Effector memory CD4-positive, alpha-beta T cell (primary cell): ENCODE data around the gene TLK1.
"Not testable (repeated sequence)": the region's sequence is repeated elsewhere in the genome, so short reads cannot be mapped to it uniquely, and the experiment has no call there.

Experiments
- DNase-seq, 3 donors: peaks; one replicate each; pipeline ENCODE4 v3.0.0-alpha.2; 2020
- H3K27ac ChIP-seq: 2 replicates; pipeline ENCODE4 v1.7.0; 2013; ENCODE audit warnings: mild to moderate bottlenecking, low read length, moderate library complexity; ENCODE audit not compliant: insufficient read depth, poor library complexity, severe bottlenecking
- H3K27me3 ChIP-seq: replicated peaks from 2 replicates; pipeline ENCODE4 v1.7.0; 2013; ENCODE audit warnings: mild to moderate bottlenecking, low read length; ENCODE audit not compliant: insufficient read depth, control insufficient read depth, poor library complexity, severe bottlenecking
- H3K36me3 ChIP-seq: 2 replicates; pipeline ENCODE4 v1.7.0; 2013; ENCODE audit warnings: mild to moderate bottlenecking, low read length, moderate library complexity; ENCODE audit not compliant: control insufficient read depth, insufficient read depth
- H3K4me1 ChIP-seq: 2 replicates; pipeline ENCODE4 v1.7.0; 2013; ENCODE audit warnings: low read length, mild to moderate bottlenecking; ENCODE audit not compliant: control insufficient read depth, insufficient read depth, poor library complexity, severe bottlenecking
- H3K4me3 ChIP-seq: 2 replicates; pipeline ENCODE4 v1.7.0; 2013; ENCODE audit warnings: low read length, low read depth, mild to moderate bottlenecking; ENCODE audit not compliant: insufficient read depth, poor library complexity, severe bottlenecking
- H3K9me3 ChIP-seq: 2 replicates; pipeline ENCODE4 v1.7.0; 2013; ENCODE audit warnings: mild to moderate bottlenecking, low read length, moderate library complexity; ENCODE audit not compliant: control insufficient read depth

The TLK1 gene

GRCh38 chr2:171169839-171170238 is 9.1 kb upstream of the TLK1 start:
- no peaks in the 10 kb centered on the region for H3K27me3 ChIP-seq
- DNase-seq: no peak
- no peaks in the 10 kb centered on the region for H3K36me3 ChIP-seq
- H3K4me3 ChIP-seq: no peak overlapping the region
- H3K4me1 ChIP-seq: no peaks in the 10 kb centered on the region
- no peaks in the 10 kb centered on the region for H3K9me3 ChIP-seq
- no peak overlapping the region for H3K27ac ChIP-seq

- Histone ChIP-seq H3K36me3 (no peaks in the 10 kb centered on the region), H3K4me3 (no peak overlapping the region), H3K27me3 (no peaks in the 10 kb centered on the region), H3K4me1 (peaks cover under 1% of the 10 kb centered on the region), H3K9me3 (no peaks in the 10 kb centered on the region), H3K27ac (no peak overlapping the region)
- DNase-seq: no peak
These were observed 8.6 kb upstream of the TLK1 start for GRCh38 chr2:171169333-171169732.

GRCh38 chr2:171167352-171167997 is 6.8 kb upstream of the TLK1 start:
- Histone ChIP-seq H3K4me3 (no peak overlapping the region), H3K36me3 (no peaks in the 10 kb centered on the region), H3K27me3 (no peaks in the 10 kb centered on the region), H3K4me1 (peaks cover 19% of the 10 kb centered on the region), H3K9me3 (no peaks in the 10 kb centered on the region), H3K27ac (no peak overlapping the region)
- no peak for DNase-seq

- Histone ChIP-seq H3K27me3 (no peaks in the 10 kb centered on the region), H3K4me3 (no peak overlapping the region), H3K9me3 (no peaks in the 10 kb centered on the region), H3K36me3 (no peaks in the 10 kb centered on the region), H3K27ac (no peak overlapping the region), H3K4me1 (peaks cover 27% of the 10 kb centered on the region)
- DNase-seq: no peak
These were observed 5.8 kb upstream of the TLK1 start for GRCh38 chr2:171166328-171166983.

- peaks cover 28% of the 10 kb centered on the region for H3K4me1 ChIP-seq
- no peaks in the 10 kb centered on the region for H3K36me3 ChIP-seq
These were observed 5.3 kb upstream of the TLK1 start for GRCh38 chr2:171165967-171166327.

GRCh38 chr2:171163261-171163660 is 2.6 kb upstream of the TLK1 start:
- no peaks in the 10 kb centered on the region for H3K27me3 ChIP-seq
- H3K4me1 ChIP-seq: peaks cover 32% of the 10 kb centered on the region
- DNase-seq: no peak
- peak overlapping the region; percentile 45 for H3K27ac ChIP-seq
- H3K9me3 ChIP-seq: no peaks in the 10 kb centered on the region
- H3K36me3 ChIP-seq: no peaks in the 10 kb centered on the region
- no peak overlapping the region for H3K4me3 ChIP-seq

More at GRCh38 chr2:171165967-171166327, 5.3 kb upstream of the TLK1 start:
- DNase-seq: no peak
- no peaks in the 10 kb centered on the region for H3K27me3 ChIP-seq
- H3K27ac ChIP-seq: no peak overlapping the region
- H3K9me3 ChIP-seq: no peaks in the 10 kb centered on the region
- H3K4me3 ChIP-seq: no peak overlapping the region

- not testable (repeated sequence) for H3K4me3 ChIP-seq, H3K27ac ChIP-seq, H3K36me3 ChIP-seq, H3K9me3 ChIP-seq, H3K27me3 ChIP-seq, DNase-seq
- peaks cover 32% of the 10 kb centered on the region for H3K4me1 ChIP-seq
These were observed 2.0 kb upstream of the TLK1 start for GRCh38 chr2:171162522-171163197.

- DNase-seq: peak in 2 of 3 donors; percentile 37 to 54
- Histone ChIP-seq H3K27ac (peak overlapping the region; percentile 93), H3K27me3 (no peaks in the 10 kb centered on the region), H3K4me1 (peaks cover 32% of the 10 kb centered on the region), H3K9me3 (no peaks in the 10 kb centered on the region), H3K4me3 (peak overlapping the region; percentile 98), H3K36me3 (no peaks in the 10 kb centered on the region)
These were observed 455 bp upstream of the TLK1 start for GRCh38 chr2:171160956-171161740.

GRCh38 chr2:171159372-171160118 is 1.1 kb downstream of the TLK1 start:
- H3K36me3 ChIP-seq: no peaks in the 10 kb centered on the region
- DNase-seq: peak; percentile 17 to 50 (median 41)
- H3K4me3 ChIP-seq: peak overlapping the region; percentile 98
- peak overlapping the region; percentile 93 for H3K27ac ChIP-seq
- H3K4me1 ChIP-seq: peaks cover 35% of the 10 kb centered on the region
- no peaks in the 10 kb centered on the region for H3K9me3 ChIP-seq
- no peaks in the 10 kb centered on the region for H3K27me3 ChIP-seq
